CD4-positive, alpha-beta T cell (primary cell): ENCODE measurements around the gene ZNF768. TPM values are rescaled to one million over a fixed set of nuclear protein-coding genes. Genes with fewer than 3 reads are reported as not detected.

Experiments
- ATAC-seq: fragments of 200-7000 bp; cut with Tn5 transposase; one replicate; pipeline ENCODE4 v1.10.0; 2022; ENCODE audit warnings: mild to moderate bottlenecking; ENCODE audit not compliant: poor library complexity
- CTCF ChIA-PET: fragments of 350-600 bp; sonication (Branson Sonifier 250); formaldehyde crosslinking; loops from one replicate; lab custom pipeline; 2021; ENCODE audit warnings: antibody characterized with exemption, inconsistent platforms; lab: Charles Lee
- POLR2A ChIA-PET: fragments of 350-600 bp; sonication (Branson Sonifier 250); formaldehyde crosslinking; loops from one replicate; lab custom pipeline; 2021; ENCODE audit warnings: antibody characterized with exemption, inconsistent platforms; lab: Charles Lee
- DNase-seq, 14 experiments: peaks; one replicate each; pipeline ENCODE4 v3.0.0-alpha.2; 2013 to 2020; ENCODE audit warnings: mixed read lengths in 2 of 14
- H3K27ac ChIP-seq, 2 donors: one replicate each; pipeline versions ENCODE4 v1.5.1 to v1.7.0; 2013; ENCODE audit warnings: low read length in 2 of 2, low read depth in 1 of 2, mild to moderate bottlenecking in 1 of 2
- H3K27me3 ChIP-seq, 2 experiments: 1 replicate in 1 of 2; 2 replicates in 1 of 2; pipeline versions ENCODE4 v1.6.1 to v1.7.0; 2013; ENCODE audit warnings: low read length in 2 of 2, control low read depth in 1 of 2, mild to moderate bottlenecking in 1 of 2, moderate library complexity in 1 of 2; ENCODE audit not compliant: insufficient read depth in 2 of 2, control insufficient read depth in 1 of 2
- H3K36me3 ChIP-seq: one replicate; pipeline ENCODE4 v1.6.1; 2013; ENCODE audit warnings: low read length, control low read depth; ENCODE audit not compliant: insufficient read depth
- H3K4me1 ChIP-seq: one replicate; pipeline ENCODE4 v1.6.1; 2013; ENCODE audit warnings: low read length, control low read depth; ENCODE audit not compliant: insufficient read depth
- H3K4me3 ChIP-seq: one replicate; pipeline ENCODE4 v1.5.1; 2013; ENCODE audit warnings: mild to moderate bottlenecking, low read length, moderate library complexity
- H3K9me3 ChIP-seq, 2 experiments: 1 replicate in 1 of 2; 2 replicates in 1 of 2; pipeline versions ENCODE4 v1.6.1 to v1.7.0; 2013; ENCODE audit warnings: low read length in 2 of 2, mild to moderate bottlenecking in 2 of 2, control low read depth in 1 of 2, moderate library complexity in 1 of 2; ENCODE audit not compliant: control insufficient read depth in 1 of 2, insufficient read depth in 1 of 2
- H3K27ac Mint-ChIP-seq: one replicate; pipeline ENCODE4 v1.8.0; 2020; ENCODE audit warnings: mixed read lengths
- H3K27me3 Mint-ChIP-seq: one replicate; pipeline ENCODE4 v1.8.0; 2021; ENCODE audit warnings: mixed read lengths
- H3K36me3 Mint-ChIP-seq: one replicate; pipeline ENCODE4 v1.8.0; 2021; ENCODE audit warnings: low read depth, mixed read lengths
- H3K4me1 Mint-ChIP-seq: one replicate; pipeline ENCODE4 v1.8.0; 2021; ENCODE audit warnings: low read depth, mixed read lengths
- H3K4me3 Mint-ChIP-seq: one replicate; pipeline ENCODE4 v1.8.0; 2020; ENCODE audit warnings: mild to moderate bottlenecking, mixed read lengths
- H3K9me3 Mint-ChIP-seq: one replicate; pipeline ENCODE4 v1.8.0; 2020; ENCODE audit warnings: mixed read lengths
- CTCF ChIP-seq: fragments of 200-600 bp; IDR thresholded peaks from one replicate; pipeline ENCODE4 v1.8.0; 2022; ENCODE audit warnings: antibody characterized with exemption, mild to moderate bottlenecking
- intact Hi-C, 2 experiments: fragments of 100-400 bp; cut with DNase I in 1 of 2; cut with micrococcal nuclease in 1 of 2; formaldehyde crosslinking; loops; one replicate each; pipeline versions ENCODE4 v1.15.1 to v1.9.0; 2023 to 2025; cut with DNase I, micrococcal nuclease
- total RNA-seq, 174 experiments: library from RNA in 2 of 174; stranded (reverse) in 2 of 174; gene quantifications; one replicate each; pipeline ENCODE4 v1.2.3 and lab custom pipeline; 2021 to 2026

ZNF768 gene
- total RNA-seq, 2 experiments from 2014 or later = 3.9 to 4.1 TPM

GRCh38 chr16:30521873-30522641 lies 4.3 kb downstream of the ZNF768 start:
- Mint-ChIP-seq H3K36me3 (peaks cover 52% of the 10 kb centered on the region), H3K27me3 (no peaks in the 10 kb centered on the region), H3K4me1 (peaks cover 4% of the 10 kb centered on the region), H3K4me3 (no peak overlapping the region), H3K9me3 (no peaks in the 10 kb centered on the region), H3K27ac (peak overlapping the region; percentile 22)
- ChIA-PET CTCF (no interaction called here), POLR2A (interaction anchor here (0.6 to 4.0 kb wide), 5 partner anchors 13 to 92 kb away, joined by 3 to 22 read pairs (median 3); partner anchors contain the start of genes DCTPP1 and ZNF747)
- H3K36me3 ChIP-seq = peaks cover 48% of the 10 kb centered on the region
- no peak for TF ChIP-seq CTCF
- no peak overlapping the region for H3K4me3 ChIP-seq
- intact Hi-C loops = no loop called here
- DNase-seq = no peak
- H3K4me1 ChIP-seq = peaks cover 17% of the 10 kb centered on the region
- H3K27me3 ChIP-seq = no peaks in the 10 kb centered on the region
- H3K9me3 ChIP-seq = no peaks in the 10 kb centered on the region
- H3K27ac ChIP-seq = no peak overlapping the region
- no peak for ATAC-seq

- H3K27me3 Mint-ChIP-seq = no peaks in the 10 kb centered on the region
- Histone ChIP-seq H3K9me3 (no peaks in the 10 kb centered on the region), H3K27ac (no peak overlapping the region), H3K36me3 (peaks cover 54% of the 10 kb centered on the region), H3K27me3 (no peaks in the 10 kb centered on the region), H3K4me3 (no peak overlapping the region), H3K4me1 (peaks cover 14% of the 10 kb centered on the region)
- peaks cover 4% of the 10 kb centered on the region for H3K4me1 Mint-ChIP-seq
- no peak for DNase-seq
- TF ChIP-seq CTCF = no peak
- ChIA-PET CTCF (no interaction called here), POLR2A (interaction anchor here (0.6 to 1.2 kb wide), 4 partner anchors 13 to 363 kb away, joined by 3 to 4 read pairs (median 4); partner anchors contain the start of gene ZNF747)
- H3K36me3 Mint-ChIP-seq = peaks cover 58% of the 10 kb centered on the region
- intact Hi-C loops = no loop called here
- no peaks in the 10 kb centered on the region for H3K9me3 Mint-ChIP-seq
- ATAC-seq = no peak
- no peak overlapping the region for H3K27ac Mint-ChIP-seq
- H3K4me3 Mint-ChIP-seq = no peak overlapping the region
Observed at GRCh38 chr16:30521476-30521872, 4.9 kb downstream of the ZNF768 start.

GRCh38 chr16:30519120-30520049 lies 7.0 kb downstream of the ZNF768 start:
- ChIA-PET CTCF (interaction anchor here (1.2 kb wide), 1 partner anchor 89 kb away, joined by 5 read pairs; the partner anchor contains the start of gene DCTPP1), POLR2A (interaction anchor here (1.0 to 1.9 kb wide), 3 partner anchors 8 to 38 kb away, joined by 3 to 7 read pairs (median 6); no protein-coding TSS in a partner anchor)
- Mint-ChIP-seq H3K9me3 (no peaks in the 10 kb centered on the region), H3K27ac (peak overlapping the region; percentile 63), H3K27me3 (no peaks in the 10 kb centered on the region), H3K4me3 (no peak overlapping the region), H3K4me1 (no peaks in the 10 kb centered on the region), H3K36me3 (peaks cover 79% of the 10 kb centered on the region)
- Histone ChIP-seq H3K36me3 (peaks cover 74% of the 10 kb centered on the region), H3K9me3 (no peaks in the 10 kb centered on the region), H3K4me3 (no peak overlapping the region), H3K4me1 (peaks cover 6% of the 10 kb centered on the region), H3K27me3 (no peaks in the 10 kb centered on the region), H3K27ac (peak overlapping the region in 1 of 2 donors; percentile 13)
- ATAC-seq (no peak), DNase-seq (no peak)
- TF ChIP-seq CTCF = no peak
- intact Hi-C loops = loop anchor here in 1 of 2 experiments (2.0 to 5.0 kb wide), 2 partner anchors 21 to 37 kb away; no protein-coding TSS in a partner anchor
